T47D (cell line): ENCODE results near the gene LILRB2.
"Not testable (repeated sequence)": the region's sequence is repeated elsewhere in the genome, so short reads cannot be mapped to it uniquely, and the experiment has no call there.

ENCODE experiments used
- DNase-seq, 2 experiments: peaks; one replicate each; pipeline versions ENCODE4 v3.0.0 to v3.0.0-alpha.2; 2011 to 2012; ENCODE audit warnings: low read depth in 1 of 2, low spot score in 1 of 2
- JUND ChIP-seq: IDR thresholded peaks from 2 replicates; pipeline ENCODE4 v1.6.1; 2012; ENCODE audit warnings: low read depth
- in situ Hi-C: cut with HindIII; loops from 2 replicates; pipeline ENCODE4 v1.10.0; 2016; ENCODE audit warnings: low sequenced_read_pairs, low pct_unique_long_range_greater_than_20kb

Gene LILRB2

DNA sequence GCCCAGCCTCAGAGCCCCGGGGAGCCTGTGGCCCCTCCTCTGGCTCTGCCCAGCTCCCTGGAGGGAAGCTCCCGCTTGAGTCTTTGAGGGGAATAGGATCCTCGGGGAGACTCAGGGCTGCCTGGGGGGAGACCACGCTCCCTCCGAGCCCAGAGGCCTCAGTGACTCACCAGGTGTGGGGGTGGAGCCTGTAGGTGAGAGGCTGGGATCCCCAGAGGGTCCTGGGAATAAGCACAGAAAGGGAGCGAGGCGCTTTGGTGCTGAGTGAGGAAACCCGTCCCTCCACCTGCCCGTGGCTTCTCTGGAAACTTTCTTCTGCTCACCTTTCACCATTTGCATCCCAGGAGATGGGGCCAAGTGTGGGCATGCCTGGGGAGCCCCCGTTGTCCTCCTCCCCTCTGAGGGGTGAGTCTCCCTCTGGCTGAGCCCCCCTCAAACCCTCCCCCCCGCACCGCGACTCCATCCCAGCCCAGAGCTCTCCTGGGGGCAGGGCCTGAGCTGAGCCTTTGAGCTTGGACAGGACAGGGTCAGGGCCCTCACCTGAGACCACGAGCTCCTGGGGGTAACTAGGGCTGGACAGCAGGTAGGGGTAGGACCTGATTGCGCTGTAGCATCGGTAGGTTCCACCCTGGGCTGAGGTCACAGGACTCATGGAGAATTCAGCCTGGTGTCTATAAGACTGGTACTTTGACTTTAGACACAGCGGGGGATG lies 26.6 kb downstream of the LILRB2 start:
- in situ Hi-C loops, result no loop called here
- DNase-seq, result no peak

DNA sequence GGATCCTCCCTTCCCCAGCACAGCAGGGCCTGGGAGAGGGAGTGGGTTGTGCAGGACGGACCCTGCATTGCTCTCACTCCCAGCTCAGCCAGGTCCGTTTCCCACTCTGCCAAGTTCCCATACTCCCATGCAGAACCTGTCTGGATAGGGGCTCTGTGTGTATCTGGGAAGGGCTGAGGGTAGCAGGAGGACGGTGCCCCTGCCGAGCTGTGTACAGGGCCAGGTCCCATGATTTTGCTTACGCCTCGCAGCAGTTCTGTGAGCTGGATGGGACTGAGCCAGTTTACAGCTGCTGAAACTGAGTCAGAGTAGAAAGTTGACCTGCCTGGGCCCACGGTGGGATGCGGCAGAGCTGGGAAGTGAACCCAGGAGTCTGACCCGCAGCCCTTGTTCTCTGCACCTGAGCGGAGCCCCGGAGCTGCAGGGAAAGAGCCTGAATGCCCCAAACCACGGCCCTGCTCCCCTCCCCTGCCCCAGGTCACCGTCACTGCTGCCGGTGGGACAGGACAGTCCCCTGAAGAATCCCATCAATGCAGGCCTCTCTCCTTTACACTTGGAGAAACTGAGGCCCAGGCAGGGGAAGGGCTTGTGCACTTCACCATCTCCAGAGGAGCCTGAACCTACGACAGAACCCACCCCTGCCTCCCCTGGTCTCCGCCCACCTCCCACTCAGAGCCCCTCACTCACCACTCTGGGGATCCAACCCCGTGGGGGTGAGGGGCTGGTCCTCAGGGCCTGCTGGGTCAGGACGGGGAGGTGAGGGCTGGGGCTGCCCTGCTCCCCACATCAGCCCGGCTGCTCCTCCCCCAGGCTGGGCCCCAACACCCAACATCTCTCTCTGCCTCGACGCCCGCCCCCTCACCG lies 27.3 kb downstream of the LILRB2 start:
- in situ Hi-C loops, result no loop called here
- TF ChIP-seq JUND, result no peak
- no peak for DNase-seq

More for the DNA sequence above, 26.6 kb downstream of the LILRB2 start:
- no peak for TF ChIP-seq JUND

DNA sequence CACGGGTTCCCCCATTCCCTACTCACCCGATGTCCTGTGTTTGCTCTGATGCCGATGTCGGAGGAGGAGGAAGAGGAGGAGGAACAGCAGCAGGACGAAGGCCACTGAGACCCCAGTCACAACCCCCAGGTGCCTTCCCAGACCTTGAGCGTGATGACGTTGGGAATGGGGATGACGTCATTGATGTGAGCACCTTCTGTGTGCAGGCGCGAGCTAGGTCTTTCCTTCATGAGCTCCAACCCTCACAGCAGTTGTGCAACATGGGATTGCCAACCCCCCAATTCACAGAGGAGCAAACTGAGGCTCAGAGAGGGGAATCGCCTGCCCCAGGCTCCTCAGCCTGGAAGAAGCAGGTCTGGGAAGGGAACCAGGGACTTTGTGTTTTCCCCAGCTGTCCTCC lies 28.1 kb downstream of the LILRB2 start:
- DNase-seq, result no peak
- in situ Hi-C loops, result no loop called here
- TF ChIP-seq JUND, result no peak

DNA sequence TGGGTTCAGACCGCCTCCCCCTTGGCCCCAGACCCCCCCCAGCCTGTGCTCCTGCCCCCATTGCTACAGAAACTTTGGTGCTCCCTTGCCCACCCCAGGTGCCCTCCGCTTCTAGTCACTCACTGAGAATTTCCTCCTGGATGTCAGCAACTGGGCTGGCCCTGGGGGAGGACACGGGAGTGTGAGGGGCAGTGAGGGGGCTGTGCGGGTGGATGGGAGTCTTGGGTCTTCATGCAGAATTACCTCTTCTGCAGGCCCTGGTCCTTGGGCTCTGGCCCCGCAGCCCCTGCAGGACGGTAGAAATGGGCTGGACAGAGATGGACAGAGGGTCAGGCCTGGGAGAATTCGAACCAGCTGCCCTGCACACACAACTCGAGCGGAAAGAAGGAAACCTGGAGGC lies 28.7 kb downstream of the LILRB2 start:
- in situ Hi-C loops, result no loop called here
- DNase-seq, result no peak
- no peak for TF ChIP-seq JUND

DNA sequence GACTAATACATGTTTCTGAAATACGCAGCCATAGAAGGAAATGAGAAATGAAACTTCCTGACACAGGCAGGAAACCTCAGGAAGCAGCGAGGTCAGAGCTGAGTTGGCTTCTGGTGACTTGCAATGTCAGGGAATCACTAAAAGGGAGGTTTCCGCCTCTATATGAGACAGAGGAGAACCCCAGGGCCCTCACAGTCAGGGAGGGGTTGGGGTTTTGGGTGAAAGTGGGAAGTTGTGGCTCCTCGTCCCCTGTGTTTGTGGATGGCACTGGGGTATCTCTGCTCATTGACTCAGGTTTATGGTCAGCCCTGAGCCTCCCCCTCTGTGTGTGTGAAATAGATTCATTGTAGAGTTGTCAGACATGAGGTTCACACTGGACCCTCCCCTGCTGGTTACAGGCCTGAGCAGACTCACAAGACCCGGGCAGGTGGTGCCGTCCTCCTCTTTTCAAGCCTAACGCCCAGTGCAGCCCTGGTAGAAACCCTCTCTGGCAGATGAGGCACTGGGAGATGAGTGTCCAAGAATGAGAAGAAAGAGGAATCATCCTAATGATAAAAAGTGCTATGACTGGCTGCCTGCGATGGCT lies 32.8 kb downstream of the LILRB2 start:
- in situ Hi-C loops, result no loop called here
- no peak for DNase-seq

DNA sequence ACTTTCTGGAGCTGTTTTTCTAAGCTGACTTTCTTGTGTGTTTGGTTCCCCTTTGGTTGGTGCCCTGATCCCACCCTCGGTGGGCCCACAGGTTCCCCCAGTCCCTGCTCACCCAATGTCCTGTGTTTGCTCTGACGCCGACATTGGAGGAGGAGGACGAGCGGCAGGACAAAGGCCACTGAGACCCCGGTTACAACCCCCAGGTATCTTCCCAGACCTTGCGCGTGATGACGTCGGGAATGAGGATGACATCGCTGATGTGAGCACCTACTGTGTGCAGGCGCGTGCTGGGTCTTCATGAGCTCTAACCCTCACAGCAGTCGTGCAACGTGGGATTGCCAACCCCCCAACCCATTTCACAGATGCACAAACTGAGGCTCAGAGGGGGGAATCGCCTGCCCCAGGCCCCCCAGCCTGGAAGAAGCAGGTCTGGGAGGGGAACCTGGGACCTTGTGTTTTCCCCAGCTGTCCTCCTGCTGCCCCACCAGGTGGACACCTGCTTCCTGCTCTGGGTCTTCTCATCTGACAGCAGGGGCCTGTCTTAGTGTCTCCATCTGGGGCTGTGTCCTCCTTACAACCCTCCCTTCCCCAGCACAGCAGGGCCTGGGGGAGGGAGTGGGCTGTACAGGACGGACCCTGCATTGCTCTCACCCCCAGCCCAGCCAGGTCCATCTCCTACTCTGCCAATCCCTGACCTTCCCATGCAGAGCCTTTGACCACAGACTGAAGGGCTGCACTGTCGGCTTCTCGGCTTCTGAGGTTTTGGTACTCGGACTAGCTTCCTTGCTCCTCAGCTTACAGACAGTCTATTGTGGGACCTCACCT lies 33.6 kb downstream of the LILRB2 start:
- TF ChIP-seq JUND, result no peak
- in situ Hi-C loops, result no loop called here
- DNase-seq, result no peak

More for the DNA sequence above, 32.8 kb downstream of the LILRB2 start:
- TF ChIP-seq JUND, result no peak

DNA sequence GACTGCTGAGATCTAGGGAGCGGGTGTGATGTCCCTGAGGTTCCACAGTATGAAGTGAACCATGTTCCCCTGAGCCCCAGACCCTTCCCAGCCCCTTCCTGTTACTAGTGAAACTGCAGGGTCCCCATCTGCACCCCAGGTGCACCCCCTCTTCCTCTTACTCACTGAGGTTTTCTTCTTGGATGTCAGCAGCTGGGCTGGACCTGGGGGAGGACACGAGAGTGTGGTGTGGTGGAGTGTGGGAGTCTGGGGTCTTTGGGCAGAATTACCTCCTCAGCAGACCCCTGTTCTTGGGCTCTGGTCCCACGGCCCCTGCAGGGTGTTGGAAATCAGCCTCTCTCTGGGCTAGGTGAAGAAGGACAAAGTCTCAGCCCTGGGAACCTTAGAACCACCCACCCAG lies 35.0 kb downstream of the LILRB2 start:
- TF ChIP-seq JUND, result no peak
- in situ Hi-C loops, result no loop called here
- DNase-seq, result no peak

DNA sequence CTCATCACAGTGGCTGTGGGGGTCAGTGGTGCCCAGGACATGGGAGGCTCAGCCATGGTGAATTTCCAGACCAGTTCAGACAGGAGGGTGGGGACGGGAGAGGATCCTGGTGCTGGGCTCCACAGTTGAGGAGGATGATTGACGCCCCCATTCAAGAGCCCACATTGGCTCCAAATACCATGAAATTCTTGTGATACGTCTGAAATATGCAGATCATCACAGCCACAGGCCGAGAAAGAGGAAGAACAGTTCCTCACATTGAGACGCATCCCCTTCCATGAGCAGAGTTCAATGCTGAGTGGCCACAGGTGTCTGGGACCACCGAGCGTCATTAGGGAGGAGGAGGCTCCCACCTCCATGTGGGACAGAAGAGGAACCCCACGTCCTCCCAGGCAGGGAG lies 37.1 kb downstream of the LILRB2 start:
- DNase-seq, in situ Hi-C loops: not testable (repeated sequence)

DNA sequence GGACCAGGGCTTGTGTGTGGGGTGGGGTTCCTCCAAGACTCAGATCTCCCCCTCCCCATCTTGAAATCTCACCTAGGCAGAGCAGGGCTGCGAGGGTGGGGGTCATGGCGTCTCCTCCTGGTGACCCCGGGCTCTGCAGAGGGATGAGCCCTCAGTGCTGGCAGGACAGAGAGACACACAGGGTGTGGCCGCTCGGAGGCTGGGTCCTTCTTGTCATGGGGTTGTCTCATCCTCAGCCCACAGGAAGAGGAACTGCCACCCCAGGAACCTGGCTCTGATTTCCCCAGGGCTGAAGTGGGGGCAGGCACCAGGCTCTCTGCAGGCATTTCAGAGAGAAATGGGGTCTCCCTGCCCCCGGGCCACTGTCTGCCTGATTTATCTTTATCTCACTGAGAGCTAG lies 38.3 kb downstream of the LILRB2 start, which contains the start of gene LILRA6:
TSS of gene LILRA6 (minus strand) at position 145 of the 400 bp plus-strand sequence.
- DNase-seq, in situ Hi-C loops: not testable (repeated sequence)

DNA sequence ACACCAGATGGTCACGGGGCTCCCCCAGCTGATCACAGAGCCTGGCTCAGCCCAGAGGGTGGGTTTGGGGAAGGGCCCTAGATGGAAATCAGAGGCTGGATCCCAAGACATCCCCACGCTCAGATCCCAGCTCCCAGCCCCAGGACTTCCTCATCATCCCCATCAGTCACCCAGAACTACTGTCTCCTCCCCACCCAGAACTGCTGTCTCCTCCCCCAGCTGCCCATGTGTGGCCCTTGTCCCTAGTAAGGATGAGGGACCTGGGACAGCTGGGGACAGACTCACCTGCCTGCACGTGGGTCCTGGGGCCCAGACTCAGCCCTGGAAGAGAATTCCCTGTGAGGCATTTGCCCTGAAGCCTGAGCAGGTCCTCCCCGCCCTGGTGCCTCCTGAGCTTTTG lies 38.7 kb downstream of the LILRB2 start:
- DNase-seq, in situ Hi-C loops: not testable (repeated sequence)

DNA sequence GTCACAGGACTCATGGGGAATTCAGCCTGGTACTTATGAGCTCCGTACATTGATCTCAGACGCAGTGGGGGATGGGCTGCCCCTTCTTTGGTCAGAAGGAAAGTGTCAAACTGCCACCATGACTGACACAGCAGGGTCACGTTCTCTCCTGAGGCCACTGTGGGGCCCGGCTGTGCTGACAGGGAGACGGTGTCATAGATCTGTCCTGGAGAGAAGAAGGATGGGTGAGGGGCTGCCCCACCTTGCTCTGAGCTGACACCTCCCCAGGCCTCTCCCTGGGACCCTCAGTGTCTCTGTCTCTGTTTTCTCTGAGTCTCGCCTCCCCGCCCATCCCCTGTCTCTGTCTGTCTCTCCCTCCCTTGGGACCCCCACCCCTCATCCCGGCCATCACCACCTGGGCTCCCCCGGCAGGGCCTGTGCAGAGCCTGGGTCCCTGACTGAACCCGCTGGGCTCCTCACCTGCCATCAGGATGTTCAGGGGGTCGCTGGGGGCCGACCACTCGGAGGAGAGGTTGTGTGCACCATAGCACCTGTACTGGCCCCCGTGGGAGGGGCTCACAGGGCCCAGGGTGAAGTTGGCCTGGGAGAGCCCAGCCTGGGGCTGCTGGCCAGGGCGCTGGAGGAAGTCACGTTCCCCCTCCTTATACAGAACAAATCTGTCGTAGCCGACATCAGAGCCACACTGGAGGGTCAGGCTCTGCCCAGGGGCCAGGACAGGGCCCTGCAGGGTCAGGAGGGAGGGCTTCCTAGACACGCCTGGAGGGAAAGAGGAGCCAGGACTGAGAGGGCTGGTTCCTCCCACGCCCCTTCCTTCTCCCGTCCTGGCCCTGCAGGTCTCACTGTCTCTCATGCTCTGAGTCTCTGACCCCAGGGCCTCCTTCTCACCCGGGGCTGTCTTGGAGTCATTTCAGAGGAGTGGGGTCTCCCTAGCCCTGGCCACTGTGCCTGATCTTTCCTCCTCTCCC lies 40.3 kb downstream of the LILRB2 start:
- in situ Hi-C loops, DNase-seq: not testable (repeated sequence)

DNA sequence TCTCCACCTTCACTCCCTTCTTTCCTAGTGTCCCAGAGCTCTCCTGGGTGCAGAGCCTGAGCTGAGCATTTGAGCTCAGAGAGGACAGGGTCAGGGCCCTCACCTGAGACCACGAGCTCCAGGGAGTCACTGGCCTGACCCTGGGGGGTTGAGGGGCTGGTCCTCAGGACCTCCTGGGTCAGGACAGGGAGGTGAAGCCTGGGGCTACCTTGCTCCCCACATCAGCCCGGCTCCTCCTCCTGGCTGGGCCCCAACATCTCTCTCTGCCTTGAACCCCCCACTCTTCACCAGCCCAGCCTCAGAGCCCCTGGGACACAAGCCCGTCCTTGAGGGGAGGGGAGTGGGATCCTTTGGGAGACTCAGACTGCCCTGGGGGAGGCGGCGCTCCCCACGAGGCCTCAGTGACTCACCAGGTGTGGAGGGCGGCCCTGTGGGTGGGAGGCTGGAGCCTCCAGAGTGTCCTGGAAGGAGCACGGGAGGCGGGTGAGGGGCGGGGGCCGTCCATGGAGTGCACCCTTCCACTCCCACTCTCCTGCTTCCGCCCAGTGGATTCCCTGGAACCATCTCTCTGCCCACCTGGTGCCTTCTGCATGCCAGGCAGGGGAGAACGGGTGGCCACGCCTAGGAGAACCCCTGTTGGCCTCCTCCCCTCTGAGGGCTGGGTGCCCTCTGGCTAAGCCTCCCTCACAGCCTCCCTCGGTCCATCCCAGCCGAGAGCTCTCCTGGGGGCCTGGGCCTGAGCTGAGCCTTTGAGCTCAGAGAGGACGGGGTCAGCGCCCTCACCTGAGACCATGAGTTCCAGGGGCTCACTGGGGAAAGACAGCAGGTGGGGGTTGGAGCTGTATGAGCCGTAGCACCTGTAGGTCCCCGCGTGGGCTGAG lies 41.2 kb downstream of the LILRB2 start:
- DNase-seq, in situ Hi-C loops: not testable (repeated sequence)
